ENCODE measurements around the gene IL2RG. TPM values are rescaled to one million over a fixed set of nuclear protein-coding genes. Genes with fewer than 3 reads are reported as not detected.

The IL2RG gene
- total and polyA plus RNA-seq, 10 of the 15 experiments (the other 5 are each of a cell fraction or from before 2014, with no cell fraction given), result 63.9 to 686 (median 183) TPM

- no peak for TF ChIP-seq SUPT20H (IDR thresholded peaks at IDR 0.05; ENCODE audit: borderline replicate concordance, control insufficient read depth, low read depth, low read length)
- TF ChIP-seq TCF7 (IDR thresholded peaks at IDR 0.05; ENCODE audit: borderline replicate concordance), result no peak
- no peak for TF ChIP-seq SREBF2 (IDR thresholded peaks at IDR 0.05; ENCODE audit: low read length)
- no peak for TF ChIP-seq RBBP5 (conservative IDR thresholded peaks at IDR 0.05)
- TF ChIP-seq SPI1 (IDR thresholded peaks at IDR 0.05; ENCODE audit: borderline replicate concordance, insufficient read depth, low read depth, low read length), result no peak
Measured at GRCh38 chrX:71144651-71145050, 33.3 kb upstream of the IL2RG start, which contains the start of gene NLGN3 (continued).

- Histone ChIP-seq H3K9ac (ENCODE audit: control insufficient read depth, insufficient read depth, low read length) (no peak overlapping the region), H3K79me2 (ENCODE audit: control insufficient read depth, insufficient read depth, low read length) (no peaks in the 10 kb centered on the region), H3K4me2 (ENCODE audit: control insufficient read depth, insufficient read depth) (no peak overlapping the region), H3K27ac (ENCODE audit: control insufficient read depth, insufficient read depth) (no peak overlapping the region), H3K4me1 (ENCODE audit: control insufficient read depth, insufficient read depth, low read length) (no peaks in the 10 kb centered on the region; the same call in 1 of the 2 replicates), H3K9me3 (replicated peaks; ENCODE audit: control insufficient read depth, insufficient read depth, low read length) (no peaks in the 10 kb centered on the region), H3K4me3 (no peak overlapping the region), H3K27me3 (replicated peaks in 1 of 2; ENCODE audit: control insufficient read depth in 2 of 2, insufficient read depth in 2 of 2, low read length in 1 of 2) (no peaks in the 10 kb centered on the region), H3K36me3 (ENCODE audit: control insufficient read depth in 2 of 2, insufficient read depth in 2 of 2, low read length in 1 of 2) (no peaks in the 10 kb centered on the region; a peak in 1 of 4 replicates), H2AFZ (ENCODE audit: control insufficient read depth, low read depth, low read length) (no peak overlapping the region), H4K20me1 (ENCODE audit: control insufficient read depth, insufficient read depth) (no peaks in the 10 kb centered on the region)
- no peak for TF ChIP-seq IKZF1 (conservative IDR thresholded peaks at IDR 0.05)
- ChIA-PET CTCF (no interaction called here), POLR2A (no interaction called here), SMC1A (ENCODE audit: uncharacterized antibody, unreplicated experiment) (no interaction called here), RAD21 (ENCODE audit: unreplicated experiment) (no interaction called here)
- BruUV-seq (replicated peaks), result no TSS peak
- intact Hi-C loops (cut with micrococcal nuclease; ENCODE audit: unreplicated experiment) (no loop called here), in situ Hi-C loops (cut with MboI) (no loop called here)
- 67% methylated on average over 6 of the region's 6 CpGs for WGBS (ENCODE audit: insufficient coverage, insufficient replicate concordance, low lambda C conversion rate, missing lambda C conversion rate)
- FAIRE-seq (no peak), ATAC-seq (no peak), DNase-seq (ENCODE audit: low read depth, low spot score) (no peak)
Measured at GRCh38 chrX:71143508-71143907, 32.1 kb upstream of the IL2RG start.

DNA sequence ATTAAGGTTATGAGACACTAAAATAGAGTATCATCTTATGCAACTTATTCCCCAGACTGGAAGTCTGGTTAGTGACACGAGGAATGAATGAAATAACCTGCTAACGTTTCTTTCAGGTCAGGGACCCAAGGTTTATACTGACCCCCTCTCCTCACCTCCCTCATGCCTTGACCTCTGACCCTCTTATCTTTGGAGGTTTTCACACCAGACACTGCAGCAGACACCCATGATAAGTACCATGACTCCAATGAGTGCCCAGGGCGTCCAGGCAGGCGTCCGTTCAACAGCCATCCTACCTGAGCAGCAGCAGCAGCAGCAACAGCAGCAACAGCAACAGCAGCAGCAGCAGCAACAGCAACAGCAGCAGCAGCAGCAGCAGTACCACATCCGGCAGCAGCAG is 29.1 kb upstream of the IL2RG start:
- ChIA-PET POLR2A (no interaction called here), CTCF (no interaction called here)
- intact Hi-C loops (cut with micrococcal nuclease; ENCODE audit: unreplicated experiment), result no loop called here
- TF ChIP-seq CUX1 (IDR thresholded peaks at IDR 0.05; ENCODE audit: insufficient replicate concordance, low read depth, low read length) (no peak), SP1 (IDR thresholded peaks at IDR 0.05; ENCODE audit: low read depth, low read length) (no peak), YBX1 (IDR thresholded peaks at IDR 0.05) (no peak), MEF2A (IDR thresholded peaks at IDR 0.05; ENCODE audit: insufficient read depth, low read depth, low read length) (no peak), CREB1 (IDR thresholded peaks at IDR 0.05; ENCODE audit: low read depth) (no peak), RELA (IDR thresholded peaks at IDR 0.05; ENCODE audit: borderline replicate concordance, partially characterized antibody) (no peak)

More for the DNA sequence above, 29.1 kb upstream of the IL2RG start:
- H3K4me3 ChIP-seq, result no peak overlapping the region
- in situ Hi-C loops (cut with MboI), result no loop called here
- DNase-seq (ENCODE audit: low read depth, low spot score) (no peak), FAIRE-seq (no peak), ATAC-seq (no peak)
- no peaks in the 10 kb centered on the region for H3K9me3 ChIP-seq (replicated peaks; ENCODE audit: control insufficient read depth, insufficient read depth, low read length)
- H3K27ac ChIP-seq (ENCODE audit: control insufficient read depth, insufficient read depth), result no peak overlapping the region
- SMC1A ChIA-PET (ENCODE audit: uncharacterized antibody, unreplicated experiment), result no interaction called here
- 55% methylated on average over 6 of the region's 6 CpGs for WGBS (ENCODE audit: insufficient coverage, insufficient replicate concordance, low lambda C conversion rate, missing lambda C conversion rate)
- H4K20me1 ChIP-seq (ENCODE audit: control insufficient read depth, insufficient read depth), result no peaks in the 10 kb centered on the region
- H2AFZ ChIP-seq (ENCODE audit: control insufficient read depth, low read depth, low read length), result no peak overlapping the region
- no peak overlapping the region for H3K9ac ChIP-seq (ENCODE audit: control insufficient read depth, insufficient read depth, low read length)
- no peak overlapping the region for H3K4me2 ChIP-seq (ENCODE audit: control insufficient read depth, insufficient read depth)
- no TSS peak for BruUV-seq (replicated peaks)
- peaks cover 1 to 4% of the 10 kb centered on the region in 2 experiments; a peak in 2 of 4 replicates for H3K36me3 ChIP-seq (ENCODE audit: control insufficient read depth in 2 of 2, insufficient read depth in 2 of 2, low read length in 1 of 2)
- RAD21 ChIA-PET (ENCODE audit: unreplicated experiment), result no interaction called here
- no peaks in the 10 kb centered on the region for H3K79me2 ChIP-seq (ENCODE audit: control insufficient read depth, insufficient read depth, low read length)
- no peaks in the 10 kb centered on the region for H3K4me1 ChIP-seq (ENCODE audit: control insufficient read depth, insufficient read depth, low read length)
- H3K27me3 ChIP-seq (replicated peaks in 1 of 2; ENCODE audit: control insufficient read depth in 2 of 2, insufficient read depth in 2 of 2, low read length in 1 of 2), result no peaks in the 10 kb centered on the region

Measured in GM12878 (cell line).